ENCODE measurements around the gene C14orf180. TPM values are rescaled to one million over a fixed set of nuclear protein-coding genes. Genes with fewer than 3 reads are reported as not detected.

Gene C14orf180
- total RNA-seq, 6 experiments from 2014 or later, result 0.35 to 4.0 (median 1.9) TPM

GRCh38 chr14:104596451-104596918 lies 16.9 kb downstream of the C14orf180 start:
- no peak for ATAC-seq
- intact Hi-C loops (cut with DNase I), result no loop called here
- no peak for TF ChIP-seq CTCF (IDR thresholded peaks at IDR 0.05)
- no peak for TF ChIP-seq POLR2A (IDR thresholded peaks at IDR 0.05)
- WGBS (ENCODE audit: insufficient coverage, low coverage, low lambda C conversion rate, missing lambda C conversion rate), result 55% methylated on average over 6 of the region's 11 CpGs
- H3K4me3 ChIP-seq, result no peak overlapping the region
- peak in 1 of 3 donors; percentile 8 for DNase-seq
- H3K27me3 ChIP-seq, result no peaks in the 10 kb centered on the region
- H3K36me3 ChIP-seq, result no peaks in the 10 kb centered on the region
- H3K4me1 ChIP-seq, result no peaks in the 10 kb centered on the region
- H3K27ac ChIP-seq, result no peak overlapping the region
- H3K9me3 ChIP-seq, result no peaks in the 10 kb centered on the region

GRCh38 chr14:104596927-104597351 lies 17.4 kb downstream of the C14orf180 start:
- H3K27me3 ChIP-seq, result no peaks in the 10 kb centered on the region
- no peak overlapping the region for H3K4me3 ChIP-seq
- TF ChIP-seq CTCF (IDR thresholded peaks at IDR 0.05) (no peak), POLR2A (IDR thresholded peaks at IDR 0.05) (no peak)
- H3K27ac ChIP-seq, result no peak overlapping the region
- H3K4me1 ChIP-seq, result no peaks in the 10 kb centered on the region
- no peaks in the 10 kb centered on the region for H3K36me3 ChIP-seq
- no peaks in the 10 kb centered on the region for H3K9me3 ChIP-seq
- intact Hi-C loops (cut with DNase I), result no loop called here
- DNase-seq, result no peak
- WGBS (ENCODE audit: insufficient coverage, low coverage, low lambda C conversion rate, missing lambda C conversion rate), result 67% methylated on average over 3 of the region's 21 CpGs
- no peak for ATAC-seq

- H3K4me3 ChIP-seq, result no peak overlapping the region
- ATAC-seq (no peak), DNase-seq (no peak)
- intact Hi-C loops (cut with DNase I), result no loop called here
- H3K27ac ChIP-seq, result no peak overlapping the region
- no peaks in the 10 kb centered on the region for H3K9me3 ChIP-seq
- TF ChIP-seq CTCF (IDR thresholded peaks at IDR 0.05) (no peak), POLR2A (IDR thresholded peaks at IDR 0.05) (no peak)
- 66% methylated on average over 3 of the region's 11 CpGs for WGBS (ENCODE audit: insufficient coverage, low coverage, low lambda C conversion rate, missing lambda C conversion rate)
- H3K27me3 ChIP-seq, result no peaks in the 10 kb centered on the region
- no peaks in the 10 kb centered on the region for H3K36me3 ChIP-seq
- no peaks in the 10 kb centered on the region for H3K4me1 ChIP-seq
These were observed 18.0 kb downstream of the C14orf180 start for GRCh38 chr14:104597576-104597975.

GRCh38 chr14:104598039-104598909 lies 18.7 kb downstream of the C14orf180 start:
- intact Hi-C loops (cut with DNase I), result no loop called here
- 45% methylated on average over 4 of the region's 28 CpGs for WGBS (ENCODE audit: insufficient coverage, low coverage, low lambda C conversion rate, missing lambda C conversion rate)
- no peak for DNase-seq
- Histone ChIP-seq H3K9me3 (no peaks in the 10 kb centered on the region), H3K27ac (no peak overlapping the region), H3K4me3 (no peak overlapping the region), H3K4me1 (no peaks in the 10 kb centered on the region), H3K27me3 (no peaks in the 10 kb centered on the region), H3K36me3 (no peaks in the 10 kb centered on the region)
- ATAC-seq, result no peak
- no peak for TF ChIP-seq POLR2A (IDR thresholded peaks at IDR 0.05)
- no peak for TF ChIP-seq CTCF (IDR thresholded peaks at IDR 0.05)

Measured in right lobe of liver (tissue), 6 donors.